Astrocyte (in vitro differentiated cells and primary cell): ENCODE measurements around the gene TMEM123.

Source experiments
- CTCF ChIP-seq: IDR thresholded peaks from 2 replicates; pipeline ENCODE4 v1.5.1; 2011; ENCODE audit warnings: low read depth, mild to moderate bottlenecking, inconsistent platforms, low read length, moderate library complexity; ENCODE audit not compliant: insufficient read depth
- EZH2 ChIP-seq: IDR thresholded peaks from 2 replicates; pipeline ENCODE4 v1.6.1; 2012; ENCODE audit warnings: mild to moderate bottlenecking, low read length, inconsistent platforms; ENCODE audit not compliant: insufficient read depth

GRCh38 chr11:102361086-102362031, 91.2 kb downstream of the TMEM123 start:
- no peak for TF ChIP-seq EZH2
- no peak for TF ChIP-seq CTCF
